ENCODE results near the gene MDGA2. TPM values are rescaled to one million over a fixed set of nuclear protein-coding genes. Genes with fewer than 3 reads are reported as not detected.

MDGA2 gene
- total RNA-seq, 1 donor from 2014 or later = 2.4 TPM

- TF ChIP-seq CTCF (IDR thresholded peaks at IDR 0.05; ENCODE audit: insufficient read depth, low read depth, low read length) (no peak), EZH2 (IDR thresholded peaks at IDR 0.05; ENCODE audit: insufficient read depth, low read length) (no peak)
- H3K27me3 Mint-ChIP-seq (ENCODE audit: low read depth, unreplicated experiment) = no peaks in the 10 kb centered on the region
- Histone ChIP-seq H3K9me3 (ENCODE audit: insufficient read depth, low read depth, low read length) (no peaks in the 10 kb centered on the region), H3K4me1 (ENCODE audit: insufficient read depth, low read length) (no peaks in the 10 kb centered on the region), H3K79me2 (ENCODE audit: insufficient read depth, low read length) (no peaks in the 10 kb centered on the region), H3K27me3 (ENCODE audit: insufficient read depth, low read length) (no peaks in the 10 kb centered on the region), H3K27ac (ENCODE audit: low read depth, low read length) (no peak overlapping the region), H3K4me3 (ENCODE audit: insufficient read depth, low read depth, low read length) (no peak overlapping the region), H3K4me2 (ENCODE audit: low read length) (no peak overlapping the region), H2AFZ (ENCODE audit: low read depth, low read length) (no peak overlapping the region), H4K20me1 (ENCODE audit: insufficient read depth, low read length) (no peaks in the 10 kb centered on the region), H3K36me3 (ENCODE audit: insufficient read depth, low read length) (no peaks in the 10 kb centered on the region), H3K9ac (ENCODE audit: low read length) (no peak overlapping the region)
- DNase-seq (ENCODE audit: low read depth) (no peak), FAIRE-seq (no peak)
- no peak overlapping the region for H3K4me3 Mint-ChIP-seq (ENCODE audit: unreplicated experiment)
- H3K27ac Mint-ChIP-seq (ENCODE audit: unreplicated experiment) = no peak overlapping the region
- no peaks in the 10 kb centered on the region for H3K36me3 Mint-ChIP-seq (ENCODE audit: low read depth, unreplicated experiment)
- peaks cover 4% of the 10 kb centered on the region for H3K4me1 Mint-ChIP-seq (ENCODE audit: low read depth, unreplicated experiment)
- H3K9me3 Mint-ChIP-seq (ENCODE audit: unreplicated experiment) = no peaks in the 10 kb centered on the region
Measured at GRCh38 chr14:47365233-47365632, 310.2 kb downstream of the MDGA2 start.

GRCh38 chr14:47353186-47353585 is 322.2 kb downstream of the MDGA2 start:
- H3K36me3 Mint-ChIP-seq (ENCODE audit: low read depth, unreplicated experiment) = no peaks in the 10 kb centered on the region
- TF ChIP-seq EZH2 (IDR thresholded peaks at IDR 0.05; ENCODE audit: insufficient read depth, low read length) (no peak), CTCF (IDR thresholded peaks at IDR 0.05; ENCODE audit: insufficient read depth, low read depth, low read length) (no peak)
- H3K9ac ChIP-seq (ENCODE audit: low read length) = no peak overlapping the region
- H2AFZ ChIP-seq (ENCODE audit: low read depth, low read length) = no peak overlapping the region
- no peak overlapping the region for H3K4me2 ChIP-seq (ENCODE audit: low read length)
- no peaks in the 10 kb centered on the region for H3K4me1 Mint-ChIP-seq (ENCODE audit: low read depth, unreplicated experiment)
- H3K27me3 ChIP-seq (ENCODE audit: insufficient read depth, low read length) = no peaks in the 10 kb centered on the region
- H3K27me3 Mint-ChIP-seq (ENCODE audit: low read depth, unreplicated experiment) = no peaks in the 10 kb centered on the region
- H3K27ac ChIP-seq (ENCODE audit: low read depth, low read length) = no peak overlapping the region
- no peaks in the 10 kb centered on the region for H3K79me2 ChIP-seq (ENCODE audit: insufficient read depth, low read length)
- no peak for DNase-seq (ENCODE audit: low read depth)
- no peak overlapping the region for H3K27ac Mint-ChIP-seq (ENCODE audit: unreplicated experiment)
- no peaks in the 10 kb centered on the region for H4K20me1 ChIP-seq (ENCODE audit: insufficient read depth, low read length)
- no peak overlapping the region for H3K4me3 Mint-ChIP-seq (ENCODE audit: unreplicated experiment)
- H3K36me3 ChIP-seq (ENCODE audit: insufficient read depth, low read length) = no peaks in the 10 kb centered on the region
- H3K4me1 ChIP-seq (ENCODE audit: insufficient read depth, low read length) = no peaks in the 10 kb centered on the region
- FAIRE-seq = no peak
- no peaks in the 10 kb centered on the region for H3K9me3 ChIP-seq (ENCODE audit: insufficient read depth, low read depth, low read length)
- H3K9me3 Mint-ChIP-seq (ENCODE audit: unreplicated experiment) = no peaks in the 10 kb centered on the region
- no peak overlapping the region for H3K4me3 ChIP-seq (ENCODE audit: insufficient read depth, low read depth, low read length)

GRCh38 chr14:47346849-47347248 is 328.6 kb downstream of the MDGA2 start:
- no peak overlapping the region for H3K4me2 ChIP-seq (ENCODE audit: low read length)
- H3K27me3 ChIP-seq (ENCODE audit: insufficient read depth, low read length) = no peaks in the 10 kb centered on the region
- no peaks in the 10 kb centered on the region for H3K36me3 Mint-ChIP-seq (ENCODE audit: low read depth, unreplicated experiment)
- H3K4me1 Mint-ChIP-seq (ENCODE audit: low read depth, unreplicated experiment) = peaks cover 2% of the 10 kb centered on the region
- no peaks in the 10 kb centered on the region for H3K9me3 ChIP-seq (ENCODE audit: insufficient read depth, low read depth, low read length)
- no peak overlapping the region for H3K27ac ChIP-seq (ENCODE audit: low read depth, low read length)
- no peak overlapping the region for H3K9ac ChIP-seq (ENCODE audit: low read length)
- no peaks in the 10 kb centered on the region for H3K4me1 ChIP-seq (ENCODE audit: insufficient read depth, low read length)
- H4K20me1 ChIP-seq (ENCODE audit: insufficient read depth, low read length) = no peaks in the 10 kb centered on the region
- FAIRE-seq (no peak), DNase-seq (ENCODE audit: low read depth) (no peak)
- H3K4me3 ChIP-seq (ENCODE audit: insufficient read depth, low read depth, low read length) = no peak overlapping the region
- H3K9me3 Mint-ChIP-seq (ENCODE audit: unreplicated experiment) = no peaks in the 10 kb centered on the region
- H2AFZ ChIP-seq (ENCODE audit: low read depth, low read length) = no peak overlapping the region
- TF ChIP-seq CTCF (IDR thresholded peaks at IDR 0.05; ENCODE audit: insufficient read depth, low read depth, low read length) = no peak
- TF ChIP-seq EZH2 (IDR thresholded peaks at IDR 0.05; ENCODE audit: insufficient read depth, low read length) = no peak
- H3K4me3 Mint-ChIP-seq (ENCODE audit: unreplicated experiment) = no peak overlapping the region
- H3K27ac Mint-ChIP-seq (ENCODE audit: unreplicated experiment) = no peak overlapping the region
- no peaks in the 10 kb centered on the region for H3K36me3 ChIP-seq (ENCODE audit: insufficient read depth, low read length)
- no peaks in the 10 kb centered on the region for H3K79me2 ChIP-seq (ENCODE audit: insufficient read depth, low read length)
- no peaks in the 10 kb centered on the region for H3K27me3 Mint-ChIP-seq (ENCODE audit: low read depth, unreplicated experiment)
